Activated CD4-positive, alpha-beta T cell treated with anti-CD3 and anti-CD28 coated beads, Interleukin-2, amount 50 U/mL, for 24 hours (primary cell): ENCODE results near the gene ASIC4.

Experiments used
- DNase-seq, 2 donors: peaks; one replicate each; pipeline ENCODE4 v3.0.0-alpha.2; 2020; ENCODE audit warnings: low read depth in 1 of 2, low spot score in 1 of 2

The ASIC4 gene

DNA sequence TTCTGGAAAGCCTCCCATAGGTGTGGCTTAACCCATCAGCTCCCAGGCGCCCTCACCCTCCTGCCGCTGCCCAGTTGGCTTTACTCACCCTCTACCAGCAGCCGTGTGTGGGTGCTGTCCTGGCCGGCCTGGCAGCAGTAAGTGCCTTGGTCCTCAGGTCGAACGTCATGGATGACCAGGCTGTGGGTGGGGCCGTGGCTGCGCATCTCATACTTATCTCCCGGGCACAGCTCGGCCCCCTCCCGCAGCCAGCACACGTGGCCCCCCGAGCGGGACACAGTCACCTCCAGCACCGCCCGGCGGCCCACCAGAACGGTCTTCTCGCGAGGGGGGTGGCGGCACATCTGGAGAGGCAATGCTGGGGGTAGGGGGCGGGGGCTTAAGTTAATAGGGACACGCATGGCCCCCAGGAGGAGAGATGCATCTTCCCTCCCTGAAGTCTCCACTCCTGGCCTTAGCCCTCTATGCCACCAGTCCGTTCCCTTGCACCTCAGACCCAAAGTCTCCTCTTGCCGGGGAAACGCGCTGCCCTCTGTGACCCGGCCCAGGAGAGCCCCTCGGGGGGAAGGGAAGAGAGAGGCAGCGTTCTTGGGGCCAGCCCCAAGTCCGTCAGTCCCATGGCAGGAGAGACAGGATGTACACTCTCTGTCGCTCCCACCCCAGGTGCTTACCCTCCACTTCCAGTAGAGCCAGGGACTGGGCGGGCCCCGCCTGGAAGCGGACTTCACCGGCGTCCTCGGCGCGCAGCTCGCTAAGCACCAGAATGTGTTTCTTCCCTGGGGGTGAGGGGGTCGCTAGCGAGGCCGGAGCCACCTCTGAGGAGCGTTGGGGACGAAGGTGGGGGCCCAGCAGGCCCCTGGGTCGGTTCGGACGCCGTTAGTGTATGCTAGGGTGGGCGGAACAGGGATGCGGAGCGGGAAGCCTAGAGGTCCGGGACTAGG, 37.4 kb downstream of the ASIC4 start:
- no peak for DNase-seq

DNA sequence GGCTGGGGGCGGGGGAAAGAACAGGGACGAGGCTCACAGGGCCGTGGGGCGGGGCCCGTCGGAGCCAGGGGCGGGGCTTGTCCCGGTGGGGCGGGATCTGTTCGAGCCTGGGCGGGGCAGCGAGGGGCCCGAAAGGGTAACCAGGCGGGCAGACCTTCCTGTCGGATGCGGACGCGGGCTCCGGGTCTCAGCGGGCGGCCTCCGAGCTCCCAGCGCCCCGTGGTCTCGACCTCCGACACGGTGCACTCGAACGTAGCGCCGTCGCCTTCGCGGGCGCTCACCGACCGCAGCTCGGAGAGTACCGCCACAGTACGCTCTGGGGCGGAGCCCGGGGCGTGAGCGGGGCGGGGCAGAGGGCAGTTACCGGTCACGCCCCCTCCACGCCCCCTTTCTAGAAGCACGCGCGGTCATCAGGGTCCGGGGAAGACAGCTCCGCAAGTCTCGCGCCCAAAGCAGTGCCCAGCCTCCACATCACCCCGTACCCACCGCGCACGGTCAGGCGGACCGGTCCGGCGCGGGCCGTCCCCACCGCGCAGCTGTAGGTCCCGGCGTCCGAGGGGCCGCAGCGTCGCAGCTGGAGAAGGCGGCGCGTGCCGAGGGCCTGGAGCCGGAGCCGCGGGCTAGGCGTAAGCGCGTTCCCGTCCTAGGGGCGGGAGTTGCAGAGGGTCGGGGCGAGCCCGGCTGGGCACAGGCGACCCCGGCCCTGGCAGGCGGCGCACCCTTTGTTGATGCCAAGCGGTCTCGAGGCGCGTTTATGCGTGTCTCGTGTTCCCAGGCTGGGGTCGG, 38.3 kb downstream of the ASIC4 start:
- peak; percentile 60 to 70 for DNase-seq

DNA sequence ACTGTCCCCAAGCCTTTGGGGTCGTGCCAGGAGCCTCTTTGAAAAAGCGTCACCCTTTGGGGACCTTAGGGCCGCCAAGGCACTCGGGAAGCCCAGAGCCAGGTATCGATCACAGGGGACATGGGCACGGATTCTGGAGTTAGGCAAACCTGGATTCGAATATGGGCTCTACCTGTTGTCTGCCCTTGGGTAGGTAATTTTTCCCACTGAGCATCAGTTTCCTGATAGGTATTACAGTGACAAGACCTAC, 38.8 kb downstream of the ASIC4 start:
- DNase-seq = no peak

DNA sequence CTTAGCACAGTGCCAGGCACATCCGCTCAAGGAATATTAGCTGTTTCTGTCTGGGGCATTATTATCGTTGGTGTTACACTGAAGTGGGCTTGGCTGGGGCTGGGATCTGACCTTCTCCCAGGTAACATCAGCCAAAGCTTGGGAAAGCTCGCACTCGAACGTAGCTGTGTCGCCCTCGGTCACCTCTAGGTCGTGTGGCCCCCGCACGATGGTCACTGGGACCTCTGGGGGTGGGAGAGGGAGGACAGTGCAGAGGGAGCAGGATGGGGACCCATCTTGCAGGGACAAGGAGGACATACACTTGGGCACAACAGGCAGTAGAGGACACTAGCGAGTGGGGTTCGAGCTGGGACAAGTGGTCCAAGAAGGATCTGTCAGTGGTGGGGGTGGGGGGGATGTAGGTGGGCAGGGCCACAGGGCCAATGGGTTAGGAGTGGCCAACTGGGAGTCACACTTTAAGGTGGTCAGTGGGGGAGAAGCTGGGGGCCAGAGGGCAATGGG, 39.2 kb downstream of the ASIC4 start:
- DNase-seq = no peak

DNA sequence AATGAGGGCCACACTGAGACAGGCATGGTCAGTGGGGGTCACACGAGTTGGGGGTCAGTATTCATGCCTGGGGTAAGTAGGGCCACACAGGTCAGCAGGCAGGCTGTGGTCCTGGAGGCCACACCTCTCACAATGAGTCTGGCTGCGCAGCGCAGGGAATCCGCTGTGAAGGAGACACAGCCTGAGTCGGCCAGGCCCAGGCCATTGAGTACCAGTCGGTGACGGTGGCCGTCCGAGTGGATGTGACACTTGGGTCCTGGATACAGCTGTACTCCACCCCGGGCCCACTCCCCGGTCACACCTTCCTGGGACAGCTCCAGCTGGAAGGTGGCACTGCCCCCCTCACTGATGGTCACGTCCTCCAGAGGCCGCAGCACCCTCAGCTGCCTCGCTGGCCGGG, 40.1 kb downstream of the ASIC4 start:
- no peak for DNase-seq

DNA sequence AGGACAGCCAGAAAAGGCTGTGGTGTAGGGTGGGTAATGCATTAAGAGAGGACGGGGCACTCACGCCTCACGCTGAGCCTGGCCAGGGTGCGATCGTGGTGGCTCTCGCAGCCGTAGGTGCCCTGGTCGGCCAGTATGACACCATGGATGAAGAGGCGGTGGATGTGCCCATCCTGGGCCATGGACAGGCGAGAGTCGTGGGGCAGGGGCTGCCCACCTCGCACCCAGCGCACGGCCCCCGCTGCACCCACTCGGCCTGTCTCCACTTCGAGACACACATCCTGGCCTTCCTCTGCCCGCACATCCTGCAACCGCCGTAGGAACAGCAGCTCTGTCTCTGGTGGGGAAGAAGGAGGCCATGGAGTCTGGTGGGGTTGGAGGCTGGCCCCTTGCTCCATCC, 41.7 kb downstream of the ASIC4 start:
- DNase-seq = no peak

DNA sequence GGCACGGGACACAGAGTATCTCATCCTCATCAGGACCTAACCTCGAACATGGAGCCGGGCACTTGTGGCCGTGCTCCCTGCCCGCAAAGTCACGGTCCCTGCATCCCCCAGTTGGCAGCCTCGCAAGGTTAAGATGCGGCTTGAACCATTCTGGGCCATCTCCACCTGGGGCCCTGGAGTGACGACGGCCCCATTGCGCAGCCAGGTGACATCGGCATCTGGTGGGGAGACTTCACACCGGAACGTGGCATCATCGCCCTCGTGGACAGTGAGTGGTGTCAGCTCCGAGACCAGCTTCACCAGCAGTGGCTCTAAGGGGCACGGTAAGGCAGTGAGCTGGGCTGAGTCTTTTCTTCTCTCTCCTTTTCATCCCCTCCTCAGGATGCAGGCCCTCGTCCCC, 42.1 kb downstream of the ASIC4 start:
- no peak for DNase-seq

DNA sequence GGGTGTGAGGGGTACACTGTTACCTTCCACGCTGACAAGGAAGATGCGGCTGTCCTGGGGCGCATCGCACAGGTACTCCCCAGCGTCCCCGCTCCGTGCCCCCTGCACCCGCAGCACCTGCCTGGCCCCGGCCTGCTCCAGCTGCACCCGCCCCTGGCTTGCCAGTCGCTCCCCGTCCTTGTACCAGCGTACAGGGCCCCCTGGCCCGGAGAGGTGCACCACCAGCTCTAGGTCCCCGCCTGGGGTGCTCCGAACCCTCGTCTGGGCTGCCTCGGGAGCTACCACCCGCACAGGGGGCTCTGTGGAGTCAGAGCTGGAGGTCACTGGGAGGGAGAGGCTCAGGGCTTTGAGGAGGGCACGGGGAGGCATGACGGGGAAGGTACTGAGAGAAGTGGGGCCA, 43.0 kb downstream of the ASIC4 start:
- DNase-seq = no peak

DNA sequence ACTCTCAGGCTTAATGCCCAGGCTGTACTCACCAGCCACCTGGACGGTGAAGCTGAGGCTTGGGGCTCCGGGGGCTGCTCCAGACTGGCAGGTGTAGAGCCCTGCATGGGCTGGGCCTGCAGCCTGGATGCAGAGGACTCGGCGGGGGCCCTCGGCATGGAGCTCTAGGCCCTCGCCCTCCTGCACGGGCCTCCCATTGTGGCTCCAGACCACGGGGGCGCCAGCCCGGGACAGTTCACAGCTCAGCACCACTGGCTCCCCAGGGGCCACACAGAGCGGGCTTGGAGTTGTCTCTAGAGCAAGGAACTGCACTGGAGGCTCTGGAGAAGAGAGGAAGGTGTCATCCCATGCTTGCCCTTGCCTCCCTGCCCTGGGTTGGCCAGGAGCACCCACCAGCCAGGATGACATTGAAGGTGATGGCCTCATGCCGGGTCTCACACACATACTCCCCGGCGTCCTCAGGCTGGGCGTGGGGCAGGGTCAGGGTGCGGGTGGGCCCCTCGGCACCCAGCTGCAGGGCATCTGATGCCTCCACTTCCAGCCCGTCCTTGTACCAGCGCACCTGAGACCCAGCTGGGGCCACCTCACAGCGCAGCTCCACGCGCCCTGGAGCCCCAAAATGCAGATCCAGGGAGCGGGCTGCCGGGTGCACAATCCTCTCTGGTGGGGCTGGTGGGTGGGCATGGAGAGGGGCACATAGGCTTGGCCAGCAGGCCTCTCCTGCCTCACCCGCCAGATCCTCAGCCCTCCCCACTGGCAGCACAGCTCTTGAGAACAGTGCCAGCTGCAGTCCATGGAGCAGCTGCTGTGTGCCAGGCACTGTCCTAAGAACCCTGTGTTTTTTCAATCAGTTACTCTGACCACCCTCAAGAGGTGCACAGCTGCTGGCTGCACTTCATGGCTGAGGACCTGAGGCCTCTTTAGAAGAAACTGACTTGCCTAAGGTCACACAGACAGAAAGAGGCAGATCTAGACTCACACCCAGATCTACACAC, 43.8 kb downstream of the ASIC4 start:
- DNase-seq = no peak

DNA sequence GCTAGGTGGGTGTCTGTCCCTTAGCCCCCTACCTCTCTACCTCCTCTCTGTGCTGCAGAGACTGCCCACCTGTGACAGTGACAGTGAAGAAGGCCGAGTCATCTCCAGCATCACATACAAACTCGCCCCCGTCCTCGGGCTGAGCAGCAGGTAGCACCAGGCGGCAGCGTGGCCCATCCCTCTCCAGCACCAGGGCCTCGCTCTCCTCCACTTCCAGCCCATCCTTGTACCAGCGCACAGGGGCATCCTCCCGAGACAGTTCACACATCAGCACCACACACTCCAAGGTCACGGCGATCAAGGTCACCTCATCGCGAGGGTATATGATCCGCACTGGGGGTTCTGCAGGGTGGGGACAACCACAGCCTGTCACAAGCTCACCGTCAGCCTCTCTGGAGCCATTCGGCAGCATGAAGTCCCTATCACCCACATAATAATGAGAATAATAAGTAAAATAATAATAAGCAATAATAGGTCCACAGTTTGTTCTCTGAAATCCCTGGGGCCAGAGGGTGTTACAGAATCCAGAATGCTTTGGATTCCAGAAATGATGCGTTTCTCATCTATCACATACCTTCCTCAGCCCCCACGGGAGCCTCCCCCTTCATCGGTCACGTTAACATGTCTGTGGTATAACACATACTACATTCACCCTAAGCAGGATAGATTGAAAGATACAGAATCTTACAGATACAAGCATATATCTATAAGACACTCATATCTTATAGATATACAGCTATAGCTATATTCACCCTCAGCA, 45.1 kb downstream of the ASIC4 start:
- DNase-seq = no peak

DNA sequence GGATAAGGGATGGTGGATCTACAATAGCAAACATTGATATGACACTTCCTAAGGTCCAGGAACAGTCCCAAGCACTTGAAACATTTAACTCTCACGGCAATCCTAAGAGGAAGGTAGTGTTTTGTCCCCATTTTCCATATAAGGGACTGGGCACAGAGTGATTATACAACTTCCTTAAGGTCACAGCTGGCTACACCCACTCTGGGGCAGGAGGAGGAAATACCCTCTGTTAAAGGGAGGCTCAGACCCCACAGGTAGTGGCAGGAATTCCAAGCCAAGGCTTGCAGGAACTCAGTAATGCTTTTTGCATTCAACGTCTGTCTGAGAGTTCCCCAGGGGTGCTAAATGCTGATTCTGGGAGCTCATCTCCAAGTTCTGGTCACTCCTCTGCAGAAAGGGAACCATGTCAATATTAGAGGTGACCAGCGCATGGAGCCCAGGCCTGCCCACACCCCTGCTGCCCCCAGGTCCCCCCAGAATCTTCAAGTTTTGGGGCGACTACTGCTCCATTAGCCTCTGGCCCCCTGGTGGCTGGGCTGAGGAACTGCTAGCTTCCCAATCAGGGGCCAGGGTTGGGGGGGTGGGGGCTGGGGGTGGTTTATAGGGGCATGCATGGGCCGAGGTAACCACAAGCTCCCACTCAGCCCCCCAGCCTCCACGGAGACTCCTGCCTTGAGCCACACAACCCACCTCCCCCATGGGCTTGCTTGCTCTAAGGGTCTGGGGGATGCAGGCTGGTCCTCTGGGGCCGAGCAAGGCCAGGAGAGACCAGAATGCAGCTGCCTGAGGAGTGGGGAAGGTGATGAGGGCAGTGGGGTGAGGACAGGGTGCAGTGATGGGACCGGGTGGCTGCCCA, 46.0 kb downstream of the ASIC4 start:
- DNase-seq = no peak

DNA sequence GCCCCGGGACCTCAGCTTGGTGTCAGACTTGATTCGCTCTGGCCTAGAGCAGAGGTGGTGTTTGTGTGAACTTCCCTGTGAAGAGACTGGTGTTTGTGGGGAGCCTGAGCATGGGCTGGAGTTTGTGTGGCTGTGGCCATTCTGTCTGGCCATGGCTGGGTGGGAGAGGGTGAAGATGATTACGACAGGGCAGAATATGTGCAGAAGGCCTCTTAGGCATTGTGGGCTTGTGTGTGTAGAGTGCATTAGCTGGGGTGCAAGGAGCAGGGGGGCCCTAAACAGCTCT, 46.6 kb downstream of the ASIC4 start:
- no peak for DNase-seq

DNA sequence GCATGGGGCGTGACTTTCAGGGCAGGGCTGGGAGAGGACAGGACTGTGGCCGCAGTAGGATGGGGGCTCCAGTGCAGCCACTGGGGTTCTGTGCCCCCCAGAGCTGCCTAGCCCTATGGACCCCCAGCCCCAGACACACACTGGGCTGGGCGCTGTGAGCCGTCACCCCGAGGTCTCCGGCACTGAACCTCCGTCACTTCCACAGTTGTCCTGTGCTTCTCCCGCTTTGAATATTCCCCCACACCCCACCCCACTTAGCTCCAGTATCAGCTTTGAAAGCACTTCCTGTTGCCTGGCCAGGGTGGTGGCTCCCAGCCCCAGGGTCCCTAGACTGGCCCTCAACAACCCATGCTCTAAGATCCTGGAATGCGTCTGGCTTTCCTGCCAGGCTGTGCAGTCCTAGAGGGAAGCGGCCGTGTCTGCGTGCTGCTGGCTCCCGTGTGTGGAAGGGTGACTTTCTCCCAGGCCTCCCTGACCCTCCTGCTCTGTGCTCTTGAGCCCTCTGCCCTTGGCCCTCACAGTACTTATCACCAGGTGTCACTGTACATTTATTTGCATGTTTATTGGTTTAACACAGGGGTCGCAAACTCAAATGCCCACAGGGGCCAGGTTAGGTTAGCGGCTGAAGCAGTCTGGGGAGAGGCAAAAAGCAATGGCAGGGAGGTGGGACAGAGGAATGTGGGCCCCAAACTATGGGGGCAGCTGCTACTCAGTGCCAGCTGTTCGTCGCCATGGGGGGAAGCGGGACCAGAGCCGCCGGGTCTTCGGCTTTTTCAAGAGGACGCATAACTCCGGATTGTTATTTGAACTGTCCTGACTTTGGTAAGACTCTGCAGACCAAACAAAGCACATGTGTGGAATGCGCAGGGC, 47.1 kb downstream of the ASIC4 start:
- DNase-seq = no peak

DNA sequence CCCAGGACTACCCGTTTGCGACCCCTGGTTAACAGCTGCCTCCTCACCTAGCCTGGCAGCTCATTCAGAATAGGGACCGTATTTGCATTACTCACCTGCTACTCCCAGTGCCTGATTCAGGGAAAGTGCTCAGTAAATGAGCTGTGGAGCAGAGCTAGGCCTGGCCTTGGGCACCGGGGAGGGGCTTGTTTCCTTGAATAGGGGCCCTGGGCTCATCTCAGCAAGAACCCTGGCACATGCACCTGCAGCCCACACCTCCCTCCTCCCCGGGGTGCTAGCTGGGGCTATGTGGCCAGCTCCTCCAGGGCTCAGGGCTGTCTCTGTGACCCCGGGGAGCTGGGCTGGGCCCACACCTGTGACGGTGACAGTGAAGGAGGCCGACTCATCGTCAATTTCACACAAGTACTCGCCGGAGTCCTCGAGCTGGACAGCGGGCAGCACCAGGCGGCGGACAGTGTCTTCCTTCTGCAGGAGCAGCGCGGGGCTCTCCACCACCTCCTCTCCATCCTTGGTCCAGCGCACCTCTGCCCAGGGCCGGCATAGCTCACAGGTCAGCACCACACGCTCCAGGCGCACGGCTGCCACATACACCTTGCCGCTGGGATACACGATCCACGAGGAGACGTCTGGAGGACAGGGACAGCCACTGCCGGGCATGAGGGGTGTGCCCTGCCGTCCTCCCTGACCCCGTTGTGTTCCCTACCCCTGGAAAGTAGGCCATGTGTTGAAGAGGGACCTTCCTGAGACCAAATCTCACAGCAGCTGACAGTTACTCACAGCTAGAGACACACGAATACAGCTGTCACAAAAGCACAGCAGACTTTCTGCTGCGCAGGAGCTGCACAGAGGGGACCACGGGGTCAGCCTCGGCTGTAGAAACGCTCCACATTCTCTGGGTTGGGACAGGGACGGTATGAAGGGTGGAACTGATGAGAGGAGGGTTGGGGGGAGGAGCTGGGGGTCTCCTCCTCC, 48.1 kb downstream of the ASIC4 start:
- DNase-seq = no peak

DNA sequence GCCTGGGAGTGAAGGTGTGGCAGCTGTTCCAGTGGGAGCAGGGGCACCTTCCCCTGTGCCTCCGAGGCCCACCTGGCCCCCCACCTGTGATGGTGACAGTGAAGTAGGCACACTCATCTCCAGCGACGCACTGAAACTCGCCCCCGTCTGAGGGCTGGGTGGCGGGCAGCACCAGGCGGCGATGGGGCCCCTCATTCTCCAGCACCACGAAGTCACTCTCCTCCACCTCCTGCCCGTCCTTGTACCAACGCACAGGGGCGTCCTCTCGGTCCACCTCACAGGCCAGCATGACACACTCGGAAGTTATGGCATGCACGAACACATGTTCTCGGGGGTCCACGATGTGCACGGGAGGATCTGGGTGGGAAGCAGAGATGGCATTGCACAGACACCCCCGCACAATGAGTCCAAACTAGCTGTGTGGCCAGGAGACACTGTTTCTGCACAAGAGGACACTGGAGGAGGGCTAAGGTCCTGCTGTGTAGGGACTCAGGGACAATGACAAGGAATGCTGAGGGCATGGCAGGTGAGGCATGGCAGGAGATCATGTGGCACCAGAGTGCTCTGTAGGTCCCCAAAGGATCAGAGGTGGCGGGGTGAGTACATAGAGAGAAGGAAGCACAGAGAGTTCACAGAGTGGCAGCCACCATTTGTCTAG, 49.1 kb downstream of the ASIC4 start:
- DNase-seq = no peak

DNA sequence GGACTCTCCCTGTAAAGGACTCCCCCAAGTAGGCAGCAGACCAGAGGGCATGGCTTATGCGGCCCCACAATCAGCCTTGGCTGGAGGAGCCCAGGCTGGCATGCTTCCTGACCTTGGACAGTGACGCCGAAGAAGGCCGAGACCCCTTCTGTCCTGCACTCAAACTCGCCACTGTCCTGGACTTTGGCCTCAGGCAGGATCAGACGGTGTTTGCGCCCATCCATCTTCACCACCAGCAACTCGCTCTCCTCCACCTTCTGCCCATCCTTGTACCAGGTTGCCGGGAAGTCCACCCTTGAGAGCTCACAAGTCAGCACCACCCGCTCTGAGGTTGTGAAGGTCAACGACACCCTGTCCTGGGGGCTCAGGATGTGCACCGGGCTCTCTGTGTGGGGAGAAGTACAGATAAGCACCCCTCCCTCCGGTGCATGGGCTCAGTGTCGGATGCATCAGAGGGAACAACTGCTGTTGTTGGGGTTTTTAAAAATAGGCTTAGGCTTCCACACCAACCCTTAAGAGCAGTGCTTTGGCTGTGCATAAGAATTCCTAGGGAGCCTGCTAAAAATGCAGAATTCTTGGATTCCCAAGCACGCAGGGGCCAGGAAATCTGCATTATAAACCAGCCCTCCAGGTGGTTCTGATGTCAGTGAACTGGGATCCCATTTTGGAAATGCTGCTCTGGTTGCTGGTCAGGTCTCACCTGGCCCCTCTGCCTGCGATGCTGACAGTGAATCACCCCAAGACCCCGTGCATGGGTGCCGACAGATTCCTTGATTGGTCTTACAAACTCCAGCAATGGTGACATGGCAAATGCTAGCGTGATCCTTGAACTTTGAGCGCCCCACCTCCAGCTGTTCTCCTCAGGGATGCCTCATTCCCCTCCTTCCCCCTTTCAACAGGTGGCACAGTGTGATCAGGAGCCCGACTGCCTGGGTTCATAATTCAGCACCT, 51.1 kb downstream of the ASIC4 start:
- no peak for DNase-seq
